ENCODE data around the gene CACNB1.
"Not testable (repeated sequence)": the region's sequence is repeated elsewhere in the genome, so short reads cannot be mapped to it uniquely, and the experiment has no call there.

The CACNB1 gene

GRCh38 chr17:39150104-39150634 is 47.3 kb downstream of the CACNB1 start:
- DNase-seq = no peak

GRCh38 chr17:39147221-39148185 is 50.0 kb downstream of the CACNB1 start:
- DNase-seq = no peak

DNA sequence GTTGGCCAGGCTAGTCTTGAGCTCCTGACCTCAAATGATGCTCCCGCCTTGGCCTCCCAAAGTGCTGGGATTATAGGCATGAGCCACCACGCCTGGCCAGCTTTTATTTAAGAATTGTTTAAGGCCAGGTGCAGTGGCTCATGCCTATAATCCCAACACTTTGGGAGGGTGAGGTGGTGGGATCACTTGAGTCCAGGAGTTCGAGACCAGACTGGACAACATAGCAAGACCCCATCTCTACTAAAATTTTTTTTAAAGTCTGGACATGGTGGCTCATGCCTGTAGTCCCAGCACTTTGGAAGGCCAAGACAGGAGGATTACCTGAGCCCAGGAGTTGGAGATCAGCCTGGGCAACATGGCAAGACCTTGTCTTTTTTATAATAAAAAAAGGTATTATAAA is 51.2 kb downstream of the CACNB1 start:
- DNase-seq = no peak

- no peak for DNase-seq
Observed at GRCh38 chr17:39145143-39145542, 52.3 kb downstream of the CACNB1 start.

- DNase-seq = no peak
Observed at GRCh38 chr17:39144416-39144840, 53.0 kb downstream of the CACNB1 start.

DNA sequence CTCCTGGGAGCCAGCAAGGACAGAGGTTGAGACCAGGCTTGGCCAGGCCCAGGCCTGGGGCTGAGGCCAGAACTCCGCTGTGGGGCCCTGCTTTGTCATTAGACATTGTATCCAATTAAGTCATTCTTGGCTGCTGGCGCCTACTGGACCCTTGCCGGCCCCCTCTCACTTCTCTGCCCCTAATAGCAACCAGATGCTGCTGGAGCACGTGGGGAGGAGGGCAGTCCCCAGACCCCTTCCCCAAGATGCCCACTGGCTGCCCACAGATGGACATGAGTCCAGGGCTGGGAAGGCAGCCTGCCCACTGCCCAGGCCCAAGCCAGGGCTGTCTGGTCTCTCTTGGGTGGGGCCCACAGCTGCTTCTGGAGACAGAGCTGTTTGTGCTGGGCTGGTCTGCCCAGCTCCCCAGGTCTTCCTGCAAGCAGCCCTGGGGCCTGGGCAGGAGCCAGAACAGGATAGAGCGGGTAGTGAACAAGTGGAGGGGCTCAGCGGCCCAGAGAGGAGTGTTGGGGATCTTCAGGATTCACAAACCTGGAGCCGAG is 53.8 kb downstream of the CACNB1 start:
- DNase-seq = no peak

DNA sequence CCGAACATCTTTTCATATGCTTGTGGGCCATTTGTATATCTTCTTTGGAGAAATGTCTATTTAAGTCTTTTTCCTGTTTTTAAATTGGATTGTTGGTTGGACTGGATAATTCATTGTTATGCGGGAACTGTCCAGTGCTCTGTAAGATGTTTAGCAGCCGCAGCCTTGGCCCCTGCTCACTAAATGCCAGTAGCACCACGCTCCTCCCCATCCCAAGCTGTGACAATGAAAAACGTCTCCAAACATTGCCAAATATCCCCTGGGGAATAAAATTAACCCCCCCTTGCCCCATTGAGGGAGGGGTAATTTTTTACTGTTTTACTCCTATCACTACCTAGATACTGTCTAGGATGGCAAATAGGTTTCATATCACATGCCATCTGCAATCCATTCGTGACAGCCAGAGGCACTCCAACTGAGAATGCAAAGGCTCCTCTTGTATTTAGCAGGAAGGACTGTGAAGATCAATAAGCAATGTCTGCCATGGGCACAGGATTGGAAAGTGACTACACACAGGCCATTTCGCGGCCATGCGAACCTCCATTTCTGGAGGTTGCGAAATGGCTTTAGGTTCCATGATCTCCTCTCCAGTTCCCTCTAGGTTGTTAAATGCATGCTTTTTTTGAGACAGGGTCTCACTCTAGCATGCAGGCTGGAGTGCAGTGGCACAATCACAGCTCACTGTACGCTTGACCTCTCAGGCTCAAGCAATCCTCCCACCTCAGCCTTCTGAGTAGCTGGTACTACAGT is 55.4 kb downstream of the CACNB1 start:
- DNase-seq = no peak

DNA sequence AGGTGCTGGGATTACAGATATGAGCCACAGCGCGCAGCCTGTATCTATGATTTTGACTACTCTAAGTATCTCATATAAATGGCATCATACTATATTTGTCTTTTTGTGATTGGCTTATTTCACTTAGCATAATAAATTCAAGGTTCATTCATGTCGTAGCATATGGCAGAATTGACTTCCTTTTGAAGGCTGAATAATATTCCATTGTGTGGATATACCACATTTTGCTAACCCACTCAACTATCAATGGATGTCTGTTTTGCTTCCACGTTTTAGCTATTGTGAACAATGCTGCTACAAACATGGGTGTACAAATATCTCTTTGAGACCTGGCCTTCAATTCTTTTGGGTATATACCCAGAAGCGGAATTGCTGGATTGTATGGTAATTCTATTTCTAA is 56.2 kb downstream of the CACNB1 start:
- no peak for DNase-seq

GRCh38 chr17:39139561-39139960 is 57.9 kb downstream of the CACNB1 start:
- DNase-seq = no peak

GRCh38 chr17:39139161-39139511 is 58.3 kb downstream of the CACNB1 start:
- no peak for DNase-seq

DNA sequence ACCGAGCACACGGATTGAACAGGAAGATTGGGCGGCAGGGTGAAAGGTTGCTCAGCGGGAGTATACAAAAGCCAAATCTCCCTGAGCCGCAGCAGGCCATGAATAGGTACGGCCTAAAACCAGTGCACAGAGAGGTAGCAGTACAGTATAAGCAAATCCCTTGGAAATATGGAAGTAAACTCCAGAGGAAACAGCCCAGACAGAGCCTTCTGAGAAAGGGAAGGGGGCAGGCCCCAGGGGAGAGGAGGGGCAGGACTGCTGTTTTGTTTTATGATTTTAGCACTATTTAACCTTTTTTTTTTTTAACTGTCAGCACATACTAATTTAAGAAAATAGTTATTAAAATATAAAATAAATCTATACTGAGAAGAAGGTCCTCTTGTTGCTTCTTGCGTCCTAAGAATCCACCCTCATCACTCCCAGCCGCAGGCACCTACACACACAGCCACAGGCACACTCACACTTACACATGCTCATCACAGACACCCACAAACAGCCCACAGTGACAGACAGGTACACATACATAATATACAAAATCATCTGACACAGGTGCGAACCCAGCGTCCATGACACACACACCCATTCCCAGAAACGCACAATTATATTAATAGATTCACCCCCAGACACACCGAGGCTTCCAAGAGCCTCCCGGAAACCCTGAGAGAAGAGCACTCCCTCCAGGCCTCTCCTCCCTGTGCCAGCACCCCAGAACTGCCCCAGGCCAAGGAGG is 58.9 kb downstream of the CACNB1 start:
- no peak for DNase-seq

DNA sequence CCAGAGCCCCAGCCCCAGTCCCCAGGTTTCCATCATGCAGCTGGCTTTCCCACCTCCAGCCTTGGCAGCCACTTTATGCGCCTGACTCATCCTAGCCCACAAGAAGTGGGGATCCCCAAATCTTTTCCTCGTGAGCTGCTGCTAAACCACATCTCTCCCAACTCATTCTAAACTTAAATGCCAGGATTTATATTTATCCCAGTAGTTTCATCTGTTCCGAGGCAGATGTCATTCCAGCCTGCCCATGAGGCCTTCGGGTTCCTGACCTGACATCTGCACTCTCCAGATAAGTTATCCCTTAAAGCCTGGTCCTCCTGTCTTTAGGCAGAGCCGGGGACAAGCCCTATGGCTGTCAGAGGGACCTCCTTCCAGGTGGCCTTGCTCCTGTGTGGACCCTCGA is 62.6 kb downstream of the CACNB1 start:
- DNase-seq = no peak

DNA sequence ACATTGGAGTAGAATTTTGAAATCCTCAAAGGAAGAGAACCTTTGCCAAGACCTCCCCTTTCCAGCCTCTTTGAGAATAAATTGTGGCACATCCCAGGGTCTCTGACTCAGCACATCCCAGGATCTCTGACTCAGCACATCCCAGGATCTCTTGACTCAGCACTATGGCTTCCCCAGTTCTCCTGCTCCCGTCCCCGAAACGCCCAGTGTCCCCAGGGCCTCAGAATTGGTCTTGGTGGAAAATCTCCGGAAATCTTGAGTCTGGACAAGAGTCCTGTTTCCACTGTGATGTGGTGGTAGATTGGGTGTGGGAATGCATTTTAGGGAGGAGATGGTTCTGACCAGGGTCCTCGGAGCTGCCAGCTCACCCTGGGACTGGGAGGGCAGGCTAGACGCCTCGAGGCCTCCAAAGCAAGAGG is 65.3 kb downstream of the CACNB1 start:
- no peak for DNase-seq

DNA sequence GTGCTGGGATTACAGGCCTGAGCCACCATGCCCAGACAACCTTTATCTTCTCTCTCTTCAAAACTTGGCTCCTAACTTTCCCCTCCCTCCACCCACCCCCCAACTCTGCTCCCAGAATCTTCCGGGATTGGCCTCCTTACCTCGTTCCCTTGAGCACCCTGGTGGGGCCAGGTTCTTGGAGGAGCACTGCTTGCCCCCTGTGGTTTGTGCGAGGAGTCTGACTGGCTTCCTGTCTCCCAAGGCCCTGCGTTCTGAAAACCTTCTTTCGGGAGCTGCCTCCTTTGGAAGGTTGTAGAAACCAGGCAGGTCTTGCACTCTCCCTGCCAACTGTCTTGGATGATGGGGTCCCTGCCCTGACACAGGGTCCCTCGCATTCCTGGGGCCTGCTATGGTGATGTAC is 65.9 kb downstream of the CACNB1 start:
- no peak for DNase-seq

- no peak for DNase-seq
Observed at GRCh38 chr17:39130205-39130604, 67.3 kb downstream of the CACNB1 start.

DNA sequence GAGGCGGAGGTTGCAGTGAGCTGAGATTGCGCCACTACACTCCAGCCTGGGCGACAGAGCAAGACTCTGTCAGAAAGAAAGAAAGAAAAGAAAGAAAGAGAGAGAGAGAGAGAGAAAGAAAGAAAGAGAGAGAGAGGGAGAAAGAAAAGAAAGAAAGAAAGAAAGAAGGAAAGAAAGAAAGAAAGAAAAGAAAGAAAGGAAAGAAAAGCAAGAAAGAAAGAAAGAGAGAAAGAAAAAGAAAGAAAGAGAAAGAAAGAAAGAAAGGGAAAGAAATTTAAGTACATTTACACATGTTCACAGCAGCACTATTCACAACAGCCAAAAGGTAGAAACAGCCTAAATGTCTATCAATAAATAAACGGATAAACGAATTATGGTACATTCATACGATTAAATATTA is 67.9 kb downstream of the CACNB1 start:
- not testable (repeated sequence) for DNase-seq

DNA sequence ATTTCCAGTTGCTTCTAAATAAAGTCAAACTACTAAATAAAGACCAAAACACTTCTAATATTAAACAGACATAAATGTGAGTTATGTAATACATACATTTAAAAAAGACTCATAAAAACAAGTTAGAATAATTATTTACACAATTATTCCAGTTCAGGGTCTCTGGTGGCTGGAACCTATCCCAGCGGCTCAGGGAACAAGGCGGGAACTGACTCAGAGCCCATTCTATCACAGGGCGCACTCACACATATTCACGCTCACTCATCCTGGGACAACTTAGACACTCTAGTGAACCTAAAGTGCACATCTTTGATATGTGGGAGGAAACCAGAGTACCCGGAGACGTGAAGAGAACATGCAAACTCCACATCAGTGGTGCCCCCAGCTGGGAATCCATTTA is 71.0 kb downstream of the CACNB1 start:
- no peak for DNase-seq

DNA sequence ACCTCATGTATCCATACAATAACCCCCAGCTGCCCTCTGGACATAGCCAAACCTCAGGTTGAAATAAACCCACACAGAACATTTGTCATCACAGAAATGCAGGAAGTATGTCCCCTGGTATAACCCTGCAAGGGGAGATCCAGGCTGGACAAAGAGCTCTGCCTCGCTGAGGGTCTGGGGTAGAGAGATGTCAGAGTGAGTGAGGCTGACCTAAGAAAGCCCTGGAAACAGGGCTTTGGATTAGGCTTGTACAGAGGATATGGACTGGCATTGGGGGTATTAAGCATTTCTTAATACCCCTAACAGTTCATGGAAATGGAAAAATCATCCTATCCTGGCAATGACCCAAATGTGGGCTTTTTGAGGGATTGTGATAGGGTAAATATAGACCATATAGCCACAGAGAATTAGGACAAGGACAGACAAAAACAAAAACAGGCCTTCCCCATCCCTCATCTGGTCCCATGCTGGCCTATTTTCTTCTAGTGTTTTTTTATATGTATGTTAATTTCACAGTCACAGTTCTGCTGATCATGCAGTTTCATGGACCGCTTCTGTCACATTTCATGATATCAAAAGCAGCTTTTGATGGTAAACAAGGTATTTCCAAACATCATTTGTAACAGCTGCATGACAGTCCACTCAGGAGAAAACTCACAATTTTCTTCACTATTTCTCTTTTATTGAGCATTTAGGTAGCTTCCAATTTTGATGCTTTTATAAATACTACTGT is 72.2 kb downstream of the CACNB1 start:
- no peak for DNase-seq

GRCh38 chr17:39123627-39124026 is 73.8 kb downstream of the CACNB1 start:
- no peak for DNase-seq

Measured in stimulated activated naive CD4-positive, alpha-beta T cell treated with Interleukin-2 at 50 U/mL for 16 hours (primary cell).